Measurements from ENCODE around the gene MTRFR.

Gene MTRFR

DNA sequence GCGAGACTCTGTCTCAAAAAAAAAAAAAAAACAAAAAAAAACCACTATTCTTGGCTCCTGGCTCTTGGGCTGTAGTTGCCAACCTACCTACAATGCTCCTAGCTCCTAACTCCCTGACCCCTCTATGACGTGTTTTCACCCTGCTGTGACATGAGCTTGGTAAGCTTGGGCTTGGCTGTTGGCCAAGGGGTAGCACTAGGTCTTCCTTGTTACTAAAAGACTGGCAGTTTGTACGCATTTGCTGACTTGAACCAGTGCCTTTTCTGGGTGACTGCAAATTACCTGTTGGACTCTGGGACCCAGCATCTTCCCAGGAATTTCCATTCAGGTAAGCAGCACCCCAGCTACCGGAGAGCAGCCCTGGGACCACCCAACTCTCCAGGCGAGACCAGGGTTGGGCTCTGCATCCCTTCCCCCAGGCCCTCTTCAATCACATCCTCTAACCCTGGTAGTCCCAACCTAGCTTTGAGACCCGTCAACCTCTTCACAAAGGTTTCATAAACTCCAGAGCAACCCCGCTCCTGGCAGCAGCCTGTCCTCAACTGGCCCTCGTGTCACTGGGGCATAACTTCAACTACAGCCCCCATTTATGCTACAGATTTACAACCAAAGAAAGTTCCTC is 30.1 kb downstream of the MTRFR start:
- TF ChIP-seq, protein P1, sequence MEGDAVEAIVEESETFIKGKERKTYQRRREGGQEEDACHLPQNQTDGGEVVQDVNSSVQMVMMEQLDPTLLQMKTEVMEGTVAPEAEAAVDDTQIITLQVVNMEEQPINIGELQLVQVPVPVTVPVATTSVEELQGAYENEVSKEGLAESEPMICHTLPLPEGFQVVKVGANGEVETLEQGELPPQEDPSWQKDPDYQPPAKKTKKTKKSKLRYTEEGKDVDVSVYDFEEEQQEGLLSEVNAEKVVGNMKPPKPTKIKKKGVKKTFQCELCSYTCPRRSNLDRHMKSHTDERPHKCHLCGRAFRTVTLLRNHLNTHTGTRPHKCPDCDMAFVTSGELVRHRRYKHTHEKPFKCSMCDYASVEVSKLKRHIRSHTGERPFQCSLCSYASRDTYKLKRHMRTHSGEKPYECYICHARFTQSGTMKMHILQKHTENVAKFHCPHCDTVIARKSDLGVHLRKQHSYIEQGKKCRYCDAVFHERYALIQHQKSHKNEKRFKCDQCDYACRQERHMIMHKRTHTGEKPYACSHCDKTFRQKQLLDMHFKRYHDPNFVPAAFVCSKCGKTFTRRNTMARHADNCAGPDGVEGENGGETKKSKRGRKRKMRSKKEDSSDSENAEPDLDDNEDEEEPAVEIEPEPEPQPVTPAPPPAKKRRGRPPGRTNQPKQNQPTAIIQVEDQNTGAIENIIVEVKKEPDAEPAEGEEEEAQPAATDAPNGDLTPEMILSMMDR (IDR thresholded peaks at IDR 0.05; ENCODE audit: low read depth, low read length): no peak
- H3K4me3 ChIP-seq (ENCODE audit: low read depth, low read length): no peak overlapping the region

DNA sequence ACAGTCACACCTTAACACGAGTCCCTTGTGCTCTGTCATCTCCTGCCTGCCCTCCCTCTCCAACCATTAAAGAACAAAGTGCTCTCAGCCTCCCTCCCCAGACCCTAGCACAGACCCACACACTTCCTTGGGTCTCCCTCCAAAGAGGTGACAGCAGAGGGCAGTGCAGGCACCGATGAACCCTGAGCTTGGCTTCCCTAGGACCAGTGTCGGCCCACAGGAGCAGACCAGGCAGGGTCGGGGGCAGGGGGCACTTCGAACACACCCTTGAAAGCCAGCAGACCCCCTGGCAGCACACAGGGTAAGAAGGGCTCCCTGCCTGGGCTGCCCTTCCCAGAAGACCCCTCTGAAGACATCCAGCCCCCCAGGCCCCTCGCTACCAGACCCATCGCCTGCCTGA is 31.4 kb downstream of the MTRFR start:
- TF ChIP-seq, protein P1 (IDR thresholded peaks at IDR 0.05; ENCODE audit: low read depth, low read length): no peak
- no peak overlapping the region for H3K4me3 ChIP-seq (ENCODE audit: low read depth, low read length)

DNA sequence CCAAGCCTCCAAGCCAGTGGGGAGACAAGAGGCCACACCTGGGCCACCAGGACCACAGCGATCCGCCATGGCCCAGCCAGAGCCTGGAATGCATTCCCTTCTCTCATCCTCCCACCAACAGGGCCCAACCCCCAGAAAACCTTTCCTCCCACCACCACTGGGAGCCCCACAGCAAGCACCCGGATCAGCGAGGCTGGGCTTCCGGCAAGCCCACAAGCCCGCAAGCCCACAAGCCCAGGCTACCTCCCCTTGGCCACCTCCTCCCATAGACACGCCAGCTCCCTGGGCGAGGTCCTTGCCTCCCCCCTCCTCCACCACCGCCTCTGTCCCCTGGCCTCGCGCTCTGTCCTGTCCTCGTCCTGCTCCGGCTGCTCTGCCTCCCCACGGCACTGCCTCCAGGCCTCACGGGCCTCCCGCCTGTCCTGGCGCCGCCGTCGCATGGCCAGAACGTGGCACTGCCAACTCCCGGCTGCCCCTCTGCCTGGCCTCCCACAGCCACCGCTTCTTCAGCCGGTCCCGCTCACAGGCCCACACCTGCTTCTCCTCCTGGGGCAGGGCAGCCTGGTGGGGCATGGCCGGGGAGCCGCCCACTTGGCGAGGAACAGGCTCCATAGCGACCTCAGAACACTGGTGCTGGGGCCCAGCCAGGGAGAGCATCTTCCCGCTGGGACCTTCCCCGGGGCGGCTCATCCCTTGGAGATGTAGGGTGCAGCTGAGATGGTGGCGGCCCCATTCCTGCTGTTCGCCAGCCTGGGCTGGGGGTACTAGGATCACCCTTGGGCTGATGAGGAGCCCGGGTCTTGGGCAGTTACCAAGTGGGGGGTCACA is 32.8 kb downstream of the MTRFR start:
- H3K4me3 ChIP-seq (ENCODE audit: low read depth, low read length): no peak overlapping the region
- TF ChIP-seq, protein P1 (IDR thresholded peaks at IDR 0.05; ENCODE audit: low read depth, low read length): no peak

DNA sequence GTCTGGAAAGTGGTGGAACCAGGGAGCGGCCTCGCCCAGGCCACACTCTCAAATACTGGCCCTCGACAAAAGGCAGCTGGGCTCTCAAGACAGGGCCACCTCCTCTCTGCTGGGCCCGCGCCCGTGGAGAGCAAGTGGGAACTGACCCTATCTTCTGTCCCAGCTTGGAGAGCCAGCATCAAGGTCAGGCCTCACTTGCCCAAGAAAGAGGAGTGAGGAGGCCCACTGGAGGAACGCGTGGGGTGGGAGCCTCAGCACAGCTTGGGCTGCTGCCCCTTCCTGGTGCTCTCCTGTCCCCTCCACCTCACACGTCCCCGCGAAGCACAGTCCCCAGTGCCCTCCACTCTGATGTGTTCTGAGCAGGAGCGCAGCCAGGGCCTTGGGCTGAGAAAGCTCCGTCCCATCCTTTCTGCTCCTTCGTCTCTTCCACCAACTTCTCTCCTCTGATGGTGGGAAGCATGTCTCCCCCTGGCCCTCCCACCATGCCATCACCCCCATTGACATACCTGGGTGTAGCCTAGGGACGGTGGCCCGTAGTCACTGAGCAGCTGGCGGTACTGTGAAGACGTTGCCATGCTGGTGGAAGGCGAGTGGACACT is 33.5 kb downstream of the MTRFR start:
- no peak overlapping the region for H3K4me3 ChIP-seq (ENCODE audit: low read depth, low read length)
- TF ChIP-seq, protein P1 (IDR thresholded peaks at IDR 0.05; ENCODE audit: low read depth, low read length): no peak

DNA sequence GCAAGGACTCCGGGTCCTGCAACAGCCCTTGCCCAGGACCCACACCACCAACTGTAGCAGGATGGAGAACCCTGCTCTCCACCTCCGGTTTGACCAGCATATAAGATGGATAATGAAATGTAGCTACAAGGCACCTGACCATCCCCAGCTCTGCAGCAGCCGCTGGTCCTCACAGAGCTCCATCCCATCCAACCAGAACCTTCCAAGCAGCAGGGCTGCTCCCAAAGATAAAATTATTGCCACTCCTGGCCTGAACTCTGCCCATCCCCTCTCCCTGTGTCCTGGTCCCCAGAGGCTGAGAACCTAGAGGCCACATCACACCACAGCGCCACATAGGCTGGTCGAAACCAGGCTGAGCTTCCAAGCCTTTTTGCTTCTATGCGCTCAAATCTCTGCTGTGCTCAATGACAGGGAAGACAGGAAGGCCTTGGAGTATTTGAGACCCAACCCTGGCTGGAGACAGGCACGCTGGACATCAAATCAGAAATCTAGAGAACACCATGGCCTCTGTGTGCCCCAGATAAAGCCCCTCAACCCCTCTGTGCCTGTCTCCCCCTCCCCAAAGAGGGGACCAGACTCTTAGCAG is 34.2 kb downstream of the MTRFR start:
- TF ChIP-seq, protein P1 (IDR thresholded peaks at IDR 0.05; ENCODE audit: low read depth, low read length): no peak
- H3K4me3 ChIP-seq (ENCODE audit: low read depth, low read length): no peak overlapping the region

DNA sequence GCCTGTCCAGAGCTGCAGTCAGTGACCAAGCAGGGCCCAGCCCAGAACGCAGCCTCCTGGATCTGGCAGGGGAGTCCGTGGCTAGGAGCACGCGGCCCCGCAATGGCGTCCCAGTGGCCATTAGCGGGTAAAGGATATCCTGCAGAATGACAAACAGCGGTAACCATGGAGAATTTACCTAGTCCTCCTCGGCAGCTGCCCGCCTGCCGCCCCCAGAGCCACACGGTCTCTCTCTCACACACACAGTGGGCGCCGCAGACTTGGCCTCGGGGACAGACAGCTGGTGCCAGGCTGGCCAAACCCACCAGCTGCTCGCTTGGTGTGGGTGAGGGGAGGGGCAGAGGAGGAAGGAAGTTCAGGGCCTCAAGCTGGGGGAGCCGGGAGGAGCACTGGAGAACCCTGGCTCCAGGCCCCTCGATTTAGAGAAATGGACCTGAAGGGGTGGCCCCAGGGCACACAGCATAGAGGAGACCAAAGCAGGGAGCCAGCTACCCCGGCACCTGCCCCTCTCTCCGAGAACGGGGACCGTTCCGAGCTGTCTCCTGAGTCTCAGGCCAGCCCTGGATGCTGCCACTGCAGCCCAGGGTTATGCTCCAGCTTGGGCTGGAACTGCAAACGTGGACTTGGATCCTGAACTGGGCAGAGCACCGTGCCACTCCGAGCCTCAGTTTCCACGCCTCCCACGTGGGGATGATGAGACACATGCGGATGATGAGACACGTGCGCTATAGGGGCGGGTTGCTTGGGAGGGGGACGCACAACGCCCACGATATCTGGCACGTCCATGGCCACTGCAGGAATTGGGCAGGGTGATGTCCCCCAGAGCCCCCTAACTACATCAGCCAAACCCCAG is 35.0 kb downstream of the MTRFR start:
- TF ChIP-seq, protein P1 (IDR thresholded peaks at IDR 0.05; ENCODE audit: low read depth, low read length): no peak

More for the DNA sequence above, 35.0 kb downstream of the MTRFR start:
- no peak overlapping the region for H3K4me3 ChIP-seq (ENCODE audit: low read depth, low read length)
